ENCODE data around the gene TAF8.

- TF ChIP-seq CTCF (conservative IDR thresholded peaks at IDR 0.05; ENCODE audit: low read length), result no peak
- TF ChIP-seq EZH2phosphoT487 (IDR thresholded peaks at IDR 0.05; ENCODE audit: borderline replicate concordance), result no peak
Observed at GRCh38 chr6:42112351-42112750, 62.0 kb downstream of the TAF8 start.
